Measurements from ENCODE around the gene OPALIN.

Gene OPALIN

GRCh38 chr10:96374004-96374403 is 15.2 kb upstream of the OPALIN start:
- no peak for DNase-seq (ENCODE audit: low spot score)

GRCh38 chr10:96371356-96371755 is 12.6 kb upstream of the OPALIN start:
- no peak for DNase-seq (ENCODE audit: low spot score)

GRCh38 chr10:96370584-96371157 is 11.9 kb upstream of the OPALIN start:
- peak; percentile 57 for DNase-seq (ENCODE audit: low spot score)

- DNase-seq (ENCODE audit: low spot score), result no peak
These were observed 11.2 kb upstream of the OPALIN start for GRCh38 chr10:96369890-96370583.

- no peak for DNase-seq (ENCODE audit: low spot score)
These were observed 10.2 kb upstream of the OPALIN start for GRCh38 chr10:96368971-96369370.

GRCh38 chr10:96367470-96367869 is 8.7 kb upstream of the OPALIN start:
- DNase-seq (ENCODE audit: low spot score), result no peak

GRCh38 chr10:96366508-96366907 is 7.7 kb upstream of the OPALIN start:
- no peak for DNase-seq (ENCODE audit: low spot score)

GRCh38 chr10:96365571-96365970 is 6.8 kb upstream of the OPALIN start:
- DNase-seq (ENCODE audit: low spot score), result no peak

- no peak for DNase-seq (ENCODE audit: low spot score)
These were observed 2.0 kb upstream of the OPALIN start for GRCh38 chr10:96360766-96361165.

- DNase-seq (ENCODE audit: low spot score), result no peak
These were observed 1.5 kb upstream of the OPALIN start for GRCh38 chr10:96360331-96360730.

GRCh38 chr10:96359616-96360015 is 814 bp upstream of the OPALIN start:
- DNase-seq (ENCODE audit: low spot score), result no peak

GRCh38 chr10:96357038-96357620 is 1.7 kb downstream of the OPALIN start:
- DNase-seq (ENCODE audit: low spot score), result no peak

- no peak for DNase-seq (ENCODE audit: low spot score)
These were observed 6.2 kb downstream of the OPALIN start for GRCh38 chr10:96352582-96352981.

GRCh38 chr10:96352027-96352426 is 6.8 kb downstream of the OPALIN start:
- DNase-seq (ENCODE audit: low spot score), result no peak

GRCh38 chr10:96346295-96346694 is 12.5 kb downstream of the OPALIN start:
- DNase-seq (ENCODE audit: low spot score), result no peak

- DNase-seq (ENCODE audit: low spot score), result no peak
These were observed 13.6 kb downstream of the OPALIN start for GRCh38 chr10:96345222-96345621.

GRCh38 chr10:96344178-96344577 is 14.6 kb downstream of the OPALIN start:
- no peak for DNase-seq (ENCODE audit: low spot score)

GRCh38 chr10:96342402-96342801 is 16.4 kb downstream of the OPALIN start:
- no peak for DNase-seq (ENCODE audit: low spot score)

GRCh38 chr10:96341219-96342182 is 17.3 kb downstream of the OPALIN start:
- DNase-seq (ENCODE audit: low spot score), result no peak

GRCh38 chr10:96339956-96340904 is 18.6 kb downstream of the OPALIN start:
- DNase-seq (ENCODE audit: low spot score), result peak; percentile 31

GRCh38 chr10:96339383-96339782 is 19.4 kb downstream of the OPALIN start:
- no peak for DNase-seq (ENCODE audit: low spot score)

Data from CD4-positive, alpha-beta T cell treated with Interleukin-2 at 100 ng/mL for 4 hours (primary cell).